Measurements from ENCODE around the gene COPS9. TPM values are rescaled to one million over a fixed set of nuclear protein-coding genes. Genes with fewer than 3 reads are reported as not detected.

COPS9 gene
- 100 to 1,000 TPM; 232 to 243 TPM for total RNA-seq

GRCh38 chr2:240136013-240136670 lies at the start of gene COPS9:
COPS9 (minus strand) TSS chr2:240136305; CDS start chr2:240136284, 21 bp downstream.
- Histone ChIP-seq H3K27ac (peak within 1 kb of the TSS; percentile 69 to 82), H3K9me3 (no peaks in the 10 kb centered on the region), H3K4me1 (peaks cover 0 to 13% of the 10 kb centered on the region in 2 donors), H3K36me3 (peaks cover 23% of the 10 kb centered on the region), H3K4me3 (peak within 1 kb of the TSS; percentile 94 to 100), H3K27me3 (no peaks in the 10 kb centered on the region)
- DNase-seq (ENCODE audit: low spot score): peak; percentile 86
- no peak for TF ChIP-seq CTCF (IDR thresholded peaks at IDR 0.05)

- no peaks in the 10 kb centered on the region for H3K27me3 ChIP-seq
- no peak overlapping the region for H3K4me3 ChIP-seq
- no peaks in the 10 kb centered on the region for H3K9me3 ChIP-seq
- no peaks in the 10 kb centered on the region for H3K4me1 ChIP-seq
- DNase-seq (ENCODE audit: low spot score): no peak
- no peak for TF ChIP-seq CTCF (IDR thresholded peaks at IDR 0.05)
- no peak overlapping the region for H3K27ac ChIP-seq
- H3K36me3 ChIP-seq: no peaks in the 10 kb centered on the region
These were observed 48.6 kb upstream of the COPS9 start for GRCh38 chr2:240184656-240185055.

- Histone ChIP-seq H3K36me3 (no peaks in the 10 kb centered on the region), H3K4me1 (no peaks in the 10 kb centered on the region), H3K4me3 (no peak overlapping the region), H3K9me3 (no peaks in the 10 kb centered on the region), H3K27me3 (no peaks in the 10 kb centered on the region), H3K27ac (no peak overlapping the region)
- no peak for DNase-seq (ENCODE audit: low spot score)
- TF ChIP-seq CTCF (IDR thresholded peaks at IDR 0.05): no peak
These were observed 47.9 kb upstream of the COPS9 start for GRCh38 chr2:240183875-240184590.

GRCh38 chr2:240183006-240183874 lies 47.1 kb upstream of the COPS9 start:
- no peak for TF ChIP-seq CTCF (IDR thresholded peaks at IDR 0.05)
- H3K9me3 ChIP-seq: no peaks in the 10 kb centered on the region
- no peaks in the 10 kb centered on the region for H3K27me3 ChIP-seq
- no peak overlapping the region for H3K27ac ChIP-seq
- no peaks in the 10 kb centered on the region for H3K4me1 ChIP-seq
- no peaks in the 10 kb centered on the region for H3K36me3 ChIP-seq
- H3K4me3 ChIP-seq: no peak overlapping the region
- no peak for DNase-seq (ENCODE audit: low spot score)

GRCh38 chr2:240182476-240182875 lies 46.4 kb upstream of the COPS9 start:
- H3K27me3 ChIP-seq: no peaks in the 10 kb centered on the region
- DNase-seq (ENCODE audit: low spot score): no peak
- no peak for TF ChIP-seq CTCF (IDR thresholded peaks at IDR 0.05)

More at GRCh38 chr2:240182476-240182875, 46.4 kb upstream of the COPS9 start:
- H3K4me1 ChIP-seq: no peaks in the 10 kb centered on the region
- H3K9me3 ChIP-seq: no peaks in the 10 kb centered on the region
- H3K4me3 ChIP-seq: no peak overlapping the region
- no peak overlapping the region for H3K27ac ChIP-seq
- H3K36me3 ChIP-seq: no peaks in the 10 kb centered on the region

Data from right atrium auricular region (tissue), 2 donors.